ENCODE data around the gene C10orf67. TPM values are rescaled to one million over a fixed set of nuclear protein-coding genes. Genes with fewer than 3 reads are reported as not detected.

C10orf67 gene
- total RNA-seq, 1 experiment from 2014 or later, result not detected

DNA sequence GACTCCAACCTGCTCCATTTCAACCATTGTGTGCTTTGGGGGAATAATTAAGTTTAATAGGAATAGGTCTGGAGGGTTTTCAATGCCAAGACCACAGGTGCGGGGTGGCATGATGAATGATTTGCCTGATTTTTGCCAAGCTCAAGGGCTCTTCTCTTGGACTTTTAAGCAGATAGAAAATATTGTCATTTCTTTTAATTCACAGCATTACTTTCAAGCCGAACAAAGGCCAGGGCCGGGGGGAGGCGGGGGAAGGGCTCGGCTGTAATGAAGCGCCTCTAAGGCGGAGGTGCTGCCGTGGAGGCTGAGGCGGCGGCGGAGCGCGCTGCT is 146.0 kb downstream of the C10orf67 start (continued):
- no peak for TF ChIP-seq RAD21 (IDR thresholded peaks at IDR 0.05; ENCODE audit: low read depth)
- no peak for TF ChIP-seq CEBPB (IDR thresholded peaks at IDR 0.05; ENCODE audit: low read depth)
- no peak for TF ChIP-seq SIN3A (IDR thresholded peaks at IDR 0.05; ENCODE audit: low read depth)
- no peak for TF ChIP-seq FOSL1 (IDR thresholded peaks at IDR 0.05; ENCODE audit: low read depth)
- no peak for TF ChIP-seq EZH2 (IDR thresholded peaks at IDR 0.05)
- TF ChIP-seq CBX3 (IDR thresholded peaks at IDR 0.05; ENCODE audit: low read depth), result no peak

DNA sequence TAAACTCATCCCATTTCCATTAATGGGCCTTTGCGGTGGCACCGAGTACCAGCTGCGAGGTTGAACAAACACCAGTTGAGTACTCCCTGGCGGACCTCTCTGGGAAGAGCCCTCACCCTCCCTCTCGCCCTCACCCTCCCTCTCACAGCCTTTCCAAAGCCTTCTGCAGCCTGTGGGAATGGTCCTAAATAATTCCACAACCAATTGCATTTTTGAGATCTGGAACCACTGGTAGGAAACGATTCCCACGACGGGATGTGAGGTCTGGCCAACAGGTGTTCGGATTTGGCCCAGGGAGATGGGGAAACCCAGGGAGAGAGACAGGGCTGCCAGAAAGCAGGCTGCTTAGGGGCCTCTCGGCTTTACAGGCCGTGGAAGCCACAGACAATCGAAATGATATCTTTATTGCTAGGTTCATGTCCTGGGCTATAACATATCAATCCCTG is 147.2 kb downstream of the C10orf67 start:
- Histone ChIP-seq H4K20me1 (ENCODE audit: insufficient read depth) (no peaks in the 10 kb centered on the region), H3K36me3 (ENCODE audit: control insufficient read depth in 1 of 2, insufficient read depth in 2 of 2, low read length in 2 of 2) (no peaks in the 10 kb centered on the region), H3K4me2 (ENCODE audit: low read length) (no peak overlapping the region), H3K9me3 (ENCODE audit: control insufficient read depth in 1 of 2, insufficient read depth in 1 of 2, low read depth in 1 of 2, low read length in 2 of 2) (no peaks in the 10 kb centered on the region), H3K4me3 (replicated peaks in 1 of 2; ENCODE audit: low read depth in 1 of 2, low read length in 2 of 2) (no peak overlapping the region), H3K79me2 (ENCODE audit: insufficient read depth, low read length) (no peaks in the 10 kb centered on the region), H3K27me3 (ENCODE audit: insufficient read depth, low read length) (peaks cover 14% of the 10 kb centered on the region; the same call in 1 of the 2 replicates), H3K27ac (ENCODE audit: low read depth, low read length) (no peak overlapping the region), H2AFZ (ENCODE audit: low read depth, low read length, poor library complexity, severe bottlenecking) (no peak overlapping the region), H3K9ac (ENCODE audit: low read length) (no peak overlapping the region), H3K9me2 (ENCODE audit: insufficient read depth) (no peaks in the 10 kb centered on the region), H3K4me1 (ENCODE audit: control insufficient read depth in 1 of 2, insufficient read depth in 2 of 2, low read length in 2 of 2) (no peaks in the 10 kb centered on the region)
- DNase-seq (ENCODE audit: low read depth, low spot score) (no peak), ATAC-seq (no peak)
- BruUV-seq (replicated peaks), result no TSS peak
- ChIA-PET RAD21 (ENCODE audit: low non-redundant PET in 1 of 2, low total read pairs in 2 of 2, uncharacterized antibody in 2 of 2, unreplicated experiment in 2 of 2) (no interaction called here), CTCF (no interaction called here), POLR2A (no interaction called here)
- TF ChIP-seq ZFX (IDR thresholded peaks at IDR 0.05) (no peak), EZH2 (IDR thresholded peaks at IDR 0.05) (no peak), EZH2phosphoT487 (IDR thresholded peaks at IDR 0.05; ENCODE audit: borderline replicate concordance) (no peak), ATF3 (IDR thresholded peaks at IDR 0.05) (no peak), ZNF274 (IDR thresholded peaks at IDR 0.05; ENCODE audit: low read depth, low read length) (no peak), CEBPB (IDR thresholded peaks at IDR 0.05; ENCODE audit: low read depth) (no peak), SRF (IDR thresholded peaks at IDR 0.05; ENCODE audit: low read depth) (no peak)
- TF ChIP-seq, protein P1, sequence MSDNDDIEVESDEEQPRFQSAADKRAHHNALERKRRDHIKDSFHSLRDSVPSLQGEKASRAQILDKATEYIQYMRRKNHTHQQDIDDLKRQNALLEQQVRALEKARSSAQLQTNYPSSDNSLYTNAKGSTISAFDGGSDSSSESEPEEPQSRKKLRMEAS (IDR thresholded peaks at IDR 0.05), result no peak
- intact Hi-C loops (cut with micrococcal nuclease), result no loop called here

All from HCT116 (cell line).